Ovary (tissue), 9 donors: ENCODE data around the gene TSPAN5. TPM values are rescaled to one million over a fixed set of nuclear protein-coding genes. Genes with fewer than 3 reads are reported as not detected.

Experiments used
- DNase-seq, 5 donors: peaks; one replicate each; pipeline ENCODE4 v3.0.0-alpha.2; 2019 to 2020
- H3K27ac ChIP-seq, 2 donors: fragments of 200-600 bp; one replicate each; pipeline versions ENCODE4 v1.5.1 to v1.8.0; 2019 to 2022
- H3K27me3 ChIP-seq: fragments of 200-600 bp; one replicate; pipeline ENCODE4 v1.8.0; 2022
- H3K36me3 ChIP-seq: fragments of 200-600 bp; sonication (generic); one replicate; pipeline ENCODE4 v1.5.1; 2019
- H3K4me1 ChIP-seq: one replicate; pipeline ENCODE4 v1.8.1; 2013; ENCODE audit warnings: mild to moderate bottlenecking, moderate library complexity; ENCODE audit not compliant: insufficient read depth
- H3K4me3 ChIP-seq: fragments of 200-600 bp; sonication (generic); one replicate; pipeline ENCODE4 v1.5.1; 2017
- H3K9me3 ChIP-seq, 2 donors: fragments of 200-600 bp in 1 of 2; sonication (generic) in 1 of 2; one replicate each; pipeline versions ENCODE4 v1.5.1 to v1.8.1; 2013 to 2019; ENCODE audit warnings: mild to moderate bottlenecking in 1 of 2, moderate library complexity in 1 of 2
- EP300 ChIP-seq: sonication (generic); formaldehyde crosslinking; IDR thresholded peaks from one replicate; pipeline ENCODE4 v1.6.1; 2017; ENCODE audit warnings: antibody characterized with exemption
- POLR2A ChIP-seq: fragments of 450-650 bp; IDR thresholded peaks from one replicate; pipeline ENCODE4 v1.6.1; 2017; ENCODE audit warnings: antibody characterized with exemption, mild to moderate bottlenecking, moderate library complexity
- WGBS, 3 donors: extraction: QIAGEN DNeasy Blood & Tissue Kit in 1 of 3; methylation state at CpG; one replicate each; pipeline versions ENCODE4 v1.1.5 to v1.1.7; 2013 to 2017; 5-methylcytosine and 5-hydroxymethylcytosine counted together
- intact Hi-C, 4 donors: fragments of 100-400 bp; cut with DNase I; formaldehyde crosslinking; loops; one replicate each; pipeline versions ENCODE4 v1.11.0 to v1.15.1; 2022 to 2023
- polyA plus RNA-seq, 2 donors: library from polyadenylated mRNA; stranded (reverse); fragments of 200-250 nt in 1 of 2; fragments of 350-450 nt in 1 of 2; fragmentation: Illumina TruSeq in 1 of 2; extraction: RNeasy Lipid Tissue Mini Kit (QIAGEN cat#74804) in 1 of 2; gene quantifications; one replicate each; pipeline ENCODE4 v1.2.3, GENCODE V29; 2013 to 2014
- total RNA-seq, 7 donors: library from RNA; depleted of rRNA in 2 of 7; stranded (reverse); fragments of >200 nt in 2 of 7; fragmentation: NEBNext Ultra II Directional in 3 of 7; extraction: Animal tissue kit (Norgen Biotek cat#: 25700) in 3 of 7; gene quantifications; one replicate each; pipeline versions ENCODE4 v1.1.0 to v1.2.4, GENCODE V29; 2016 to 2023
- TF ChIP-seq, protein P1 (sequence below), 3 donors: fragments of 450-650 bp in 2 of 3; fragments of 200-600 bp in 1 of 3; IDR thresholded peaks; one replicate each; pipeline versions ENCODE4 v1.5.1 to v1.8.0; 2016 to 2022; ENCODE audit warnings: antibody characterized with exemption in 3 of 3, mild to moderate bottlenecking in 1 of 3
- donor health status: DM: no; HTN: no; CAD: no; lungs with moderate emphysema.
- donor health status: DM: no; HTN: no; CAD: no.
- donor health status: Bipolar disorder and iron deficiency.
- donor health status: DM: yes; HTN: yes; CAD: no.
- donor health status: DM: no; HTN: no; CAD: no.
- donor health status: DM: yes; HTN: yes; CAD: no.

The TSPAN5 gene
- total and polyA plus RNA-seq, 9 donors = 34.0 to 69.5 (median 48.2) TPM

DNA sequence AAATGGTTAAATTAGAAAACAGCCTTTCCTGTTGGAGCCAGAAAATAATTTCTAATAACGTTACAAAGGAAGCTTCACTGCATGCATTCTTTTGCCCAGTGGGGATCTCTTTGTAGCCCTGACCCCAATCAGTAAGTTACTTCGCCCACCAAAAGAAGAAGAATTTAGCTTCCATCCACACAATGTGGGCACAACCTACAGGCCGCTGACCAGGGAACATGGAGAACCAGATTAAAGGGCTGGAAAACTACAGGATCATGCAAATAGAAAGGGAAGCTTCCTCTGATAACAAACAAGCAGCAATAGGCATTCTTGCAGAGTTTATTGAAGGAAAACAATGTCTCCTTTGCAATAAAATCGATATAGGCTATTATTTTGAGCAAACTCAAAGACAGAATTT, 21.3 kb upstream of the TSPAN5 start:
- 17 to 28% (median 20%) methylated on average over 4 of the region's 4 CpGs for whole genome bisulfite sequencing, 3 donors
- H3K27me3 ChIP-seq = no peaks in the 10 kb centered on the region
- TF ChIP-seq POLR2A (no peak), EP300 (no peak)
- H3K4me3 ChIP-seq = no peak overlapping the region
- no peaks in the 10 kb centered on the region for H3K4me1 ChIP-seq
- H3K36me3 ChIP-seq = no peaks in the 10 kb centered on the region
- intact Hi-C loops = no loop called here
- no peak overlapping the region for H3K27ac ChIP-seq
- no peak for DNase-seq
- no peaks in the 10 kb centered on the region for H3K9me3 ChIP-seq

DNA sequence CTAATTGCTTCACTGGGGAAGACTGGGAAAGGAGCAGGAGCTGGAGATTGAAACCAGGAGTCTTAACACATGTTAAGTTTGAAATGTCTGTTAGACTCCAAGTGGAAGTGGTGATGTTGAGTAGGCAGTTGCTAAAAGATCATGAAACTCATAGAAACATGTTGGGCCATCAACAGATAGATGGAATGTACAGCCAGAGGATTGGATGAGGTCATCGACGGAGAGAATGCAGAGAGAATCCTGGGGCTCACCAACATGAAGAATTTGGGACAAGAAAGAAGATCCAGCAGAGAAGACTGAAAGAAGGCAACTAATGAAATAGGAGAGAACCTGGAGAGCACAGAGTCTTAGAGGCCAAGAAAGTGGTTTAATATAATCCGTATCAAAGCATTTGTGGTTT, 19.4 kb upstream of the TSPAN5 start:
- Histone ChIP-seq H3K27me3 (no peaks in the 10 kb centered on the region), H3K36me3 (no peaks in the 10 kb centered on the region), H3K4me3 (no peak overlapping the region), H3K4me1 (no peaks in the 10 kb centered on the region), H3K27ac (no peak overlapping the region), H3K9me3 (no peaks in the 10 kb centered on the region)
- WGBS, 3 donors = 90 to 96% (median 94%) methylated on average over 3 of the region's 3 CpGs
- TF ChIP-seq POLR2A (no peak), EP300 (no peak)
- TF ChIP-seq, protein P1, sequence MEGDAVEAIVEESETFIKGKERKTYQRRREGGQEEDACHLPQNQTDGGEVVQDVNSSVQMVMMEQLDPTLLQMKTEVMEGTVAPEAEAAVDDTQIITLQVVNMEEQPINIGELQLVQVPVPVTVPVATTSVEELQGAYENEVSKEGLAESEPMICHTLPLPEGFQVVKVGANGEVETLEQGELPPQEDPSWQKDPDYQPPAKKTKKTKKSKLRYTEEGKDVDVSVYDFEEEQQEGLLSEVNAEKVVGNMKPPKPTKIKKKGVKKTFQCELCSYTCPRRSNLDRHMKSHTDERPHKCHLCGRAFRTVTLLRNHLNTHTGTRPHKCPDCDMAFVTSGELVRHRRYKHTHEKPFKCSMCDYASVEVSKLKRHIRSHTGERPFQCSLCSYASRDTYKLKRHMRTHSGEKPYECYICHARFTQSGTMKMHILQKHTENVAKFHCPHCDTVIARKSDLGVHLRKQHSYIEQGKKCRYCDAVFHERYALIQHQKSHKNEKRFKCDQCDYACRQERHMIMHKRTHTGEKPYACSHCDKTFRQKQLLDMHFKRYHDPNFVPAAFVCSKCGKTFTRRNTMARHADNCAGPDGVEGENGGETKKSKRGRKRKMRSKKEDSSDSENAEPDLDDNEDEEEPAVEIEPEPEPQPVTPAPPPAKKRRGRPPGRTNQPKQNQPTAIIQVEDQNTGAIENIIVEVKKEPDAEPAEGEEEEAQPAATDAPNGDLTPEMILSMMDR (IDR thresholded peaks at IDR 0.05) = no peak
- no peak for DNase-seq
- intact Hi-C loops = no loop called here

DNA sequence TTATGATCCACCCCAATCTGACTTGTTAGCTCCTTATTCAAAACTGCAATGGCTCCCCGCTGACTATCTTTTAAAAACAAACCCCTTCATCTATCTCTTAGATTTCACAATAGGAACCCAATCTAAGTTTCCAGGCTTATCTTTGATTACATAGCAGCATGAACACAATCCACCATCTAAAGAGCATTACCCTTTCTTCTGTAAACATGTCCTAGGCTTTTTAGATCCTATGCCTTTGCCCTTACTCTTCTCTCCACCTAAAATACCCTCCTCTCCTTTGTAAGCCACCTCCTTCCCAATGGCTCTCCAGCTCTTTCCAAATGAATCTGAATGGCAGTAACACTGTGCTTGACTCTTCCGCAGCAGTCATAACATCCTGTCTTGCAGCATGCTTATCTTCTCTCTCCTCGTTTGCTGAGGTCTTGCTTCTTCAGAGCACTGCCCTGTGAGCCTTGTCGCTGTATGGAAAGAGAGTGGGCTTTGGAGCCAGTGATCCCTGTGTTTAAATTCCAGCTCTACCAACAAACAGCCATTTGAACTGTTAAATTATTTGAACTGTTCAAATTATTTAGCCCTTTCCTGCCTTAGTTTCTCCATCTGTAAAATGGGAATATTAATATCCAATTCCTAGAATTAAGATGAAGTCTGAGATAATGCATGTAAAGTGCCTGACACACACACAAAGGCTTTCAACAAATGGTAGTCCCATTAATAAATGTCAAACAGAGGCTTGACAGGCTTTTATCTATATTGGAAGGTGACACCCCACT, 16.2 kb upstream of the TSPAN5 start:
- no peak for DNase-seq
- H3K36me3 ChIP-seq = no peaks in the 10 kb centered on the region
- intact Hi-C loops = no loop called here
- H3K27ac ChIP-seq = no peak overlapping the region
- no peaks in the 10 kb centered on the region for H3K9me3 ChIP-seq
- H3K27me3 ChIP-seq = no peaks in the 10 kb centered on the region
- WGBS, 3 donors = 64 to 73% (median 65%) methylated on average over 4 of the region's 4 CpGs
- no peak overlapping the region for H3K4me3 ChIP-seq
- no peaks in the 10 kb centered on the region for H3K4me1 ChIP-seq
- TF ChIP-seq POLR2A (no peak), EP300 (no peak)
- TF ChIP-seq, protein P1 (IDR thresholded peaks at IDR 0.05) = no peak

DNA sequence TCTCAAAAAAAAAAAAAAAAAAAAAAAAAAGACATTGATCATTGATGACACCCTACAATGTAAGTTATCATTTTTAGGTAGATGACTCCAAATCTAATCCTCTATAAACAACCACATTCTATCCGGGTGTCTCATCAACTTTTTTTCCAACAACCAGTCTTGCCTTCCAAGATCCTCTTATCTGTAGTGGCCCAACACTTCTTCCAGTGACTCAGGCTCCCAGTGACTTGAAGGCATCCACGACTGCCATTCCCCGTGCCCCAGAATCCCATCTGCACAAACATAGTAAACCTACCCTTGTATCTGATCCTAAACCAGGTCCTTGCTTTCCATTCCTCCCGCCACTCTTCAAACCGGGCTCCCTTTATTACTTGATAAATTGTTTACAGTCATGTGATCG, 15.6 kb upstream of the TSPAN5 start:
- intact Hi-C loops = no loop called here
- Histone ChIP-seq H3K36me3 (no peaks in the 10 kb centered on the region), H3K27ac (no peak overlapping the region), H3K27me3 (no peaks in the 10 kb centered on the region), H3K9me3 (no peaks in the 10 kb centered on the region), H3K4me3 (no peak overlapping the region), H3K4me1 (no peaks in the 10 kb centered on the region)
- TF ChIP-seq, protein P1 (IDR thresholded peaks at IDR 0.05) = no peak
- TF ChIP-seq POLR2A = no peak
- TF ChIP-seq EP300 = no peak
- DNase-seq = no peak
- WGBS, 3 donors = 90 to 93% (median 91%) methylated on average over 6 of the region's 6 CpGs

DNA sequence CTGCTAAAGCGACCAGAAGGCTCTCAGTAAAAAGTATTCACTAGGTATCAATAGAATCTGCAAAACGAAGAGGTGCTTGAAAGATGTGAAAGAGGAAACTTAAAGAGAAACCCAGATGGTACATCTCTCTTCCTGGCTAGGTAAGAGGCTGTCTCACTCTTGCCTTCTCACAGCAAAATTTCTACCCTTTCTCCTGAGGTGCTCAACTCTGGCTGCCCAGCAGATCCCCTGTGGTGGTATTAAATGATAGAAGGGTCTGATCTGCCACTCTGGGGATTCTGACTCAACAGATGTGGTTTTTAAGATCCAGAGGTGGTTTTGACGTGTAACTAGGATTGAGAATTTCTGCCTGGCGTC, 14.9 kb upstream of the TSPAN5 start:
- intact Hi-C loops = no loop called here
- 76 to 80% (median 78%) methylated on average over 4 of the region's 4 CpGs for WGBS, 3 donors

More for the DNA sequence above, 14.9 kb upstream of the TSPAN5 start:
- DNase-seq = no peak
- Histone ChIP-seq H3K9me3 (no peaks in the 10 kb centered on the region), H3K4me3 (no peak overlapping the region), H3K36me3 (no peaks in the 10 kb centered on the region), H3K4me1 (no peaks in the 10 kb centered on the region), H3K27ac (no peak overlapping the region), H3K27me3 (no peaks in the 10 kb centered on the region)
- TF ChIP-seq POLR2A (no peak), EP300 (no peak)
- TF ChIP-seq, protein P1 (IDR thresholded peaks at IDR 0.05) = no peak
